Lower leg skin (tissue), 3 donors: ENCODE measurements around the gene CYTH1.

ENCODE experiments used
- POLR2A ChIP-seq, 2 donors: fragments of 450-650 bp; IDR thresholded peaks; one replicate each; pipeline ENCODE4 v1.6.1; 2016 to 2017; ENCODE audit warnings: antibody characterized with exemption in 2 of 2, mild to moderate bottlenecking in 1 of 2, moderate library complexity in 1 of 2
- TF ChIP-seq, protein P1 (sequence below), 3 donors: fragments of 450-650 bp; IDR thresholded peaks; one replicate each; pipeline ENCODE4 v1.5.1; 2016; ENCODE audit warnings: antibody characterized with exemption in 3 of 3, mild to moderate bottlenecking in 3 of 3, moderate library complexity in 2 of 3

DNA sequence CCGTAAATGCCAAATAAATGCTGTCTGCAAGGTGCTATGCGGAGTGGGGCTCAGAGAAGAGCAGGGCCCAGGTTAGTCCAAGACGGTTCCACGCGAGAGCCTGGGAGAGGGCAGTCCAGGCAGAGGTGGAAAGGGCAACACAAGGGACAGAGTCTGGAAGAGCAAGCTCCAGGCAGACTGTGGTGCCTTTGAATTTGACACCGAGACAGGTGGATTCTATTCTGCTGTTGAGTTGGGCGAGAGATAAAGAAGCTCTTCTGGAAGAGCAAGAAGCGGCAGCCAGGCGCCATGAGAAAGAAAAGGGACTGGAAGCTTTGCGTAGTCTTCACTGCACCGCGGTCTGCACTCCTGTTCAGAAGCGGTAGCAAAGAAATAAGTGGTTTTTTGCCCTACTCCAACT, 55.6 kb downstream of the CYTH1 start:
- TF ChIP-seq, protein P1, sequence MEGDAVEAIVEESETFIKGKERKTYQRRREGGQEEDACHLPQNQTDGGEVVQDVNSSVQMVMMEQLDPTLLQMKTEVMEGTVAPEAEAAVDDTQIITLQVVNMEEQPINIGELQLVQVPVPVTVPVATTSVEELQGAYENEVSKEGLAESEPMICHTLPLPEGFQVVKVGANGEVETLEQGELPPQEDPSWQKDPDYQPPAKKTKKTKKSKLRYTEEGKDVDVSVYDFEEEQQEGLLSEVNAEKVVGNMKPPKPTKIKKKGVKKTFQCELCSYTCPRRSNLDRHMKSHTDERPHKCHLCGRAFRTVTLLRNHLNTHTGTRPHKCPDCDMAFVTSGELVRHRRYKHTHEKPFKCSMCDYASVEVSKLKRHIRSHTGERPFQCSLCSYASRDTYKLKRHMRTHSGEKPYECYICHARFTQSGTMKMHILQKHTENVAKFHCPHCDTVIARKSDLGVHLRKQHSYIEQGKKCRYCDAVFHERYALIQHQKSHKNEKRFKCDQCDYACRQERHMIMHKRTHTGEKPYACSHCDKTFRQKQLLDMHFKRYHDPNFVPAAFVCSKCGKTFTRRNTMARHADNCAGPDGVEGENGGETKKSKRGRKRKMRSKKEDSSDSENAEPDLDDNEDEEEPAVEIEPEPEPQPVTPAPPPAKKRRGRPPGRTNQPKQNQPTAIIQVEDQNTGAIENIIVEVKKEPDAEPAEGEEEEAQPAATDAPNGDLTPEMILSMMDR (IDR thresholded peaks at IDR 0.05): no peak
- TF ChIP-seq POLR2A (IDR thresholded peaks at IDR 0.05): no peak
